ENCODE measurements around the gene TTC23L.

The TTC23L gene

DNA sequence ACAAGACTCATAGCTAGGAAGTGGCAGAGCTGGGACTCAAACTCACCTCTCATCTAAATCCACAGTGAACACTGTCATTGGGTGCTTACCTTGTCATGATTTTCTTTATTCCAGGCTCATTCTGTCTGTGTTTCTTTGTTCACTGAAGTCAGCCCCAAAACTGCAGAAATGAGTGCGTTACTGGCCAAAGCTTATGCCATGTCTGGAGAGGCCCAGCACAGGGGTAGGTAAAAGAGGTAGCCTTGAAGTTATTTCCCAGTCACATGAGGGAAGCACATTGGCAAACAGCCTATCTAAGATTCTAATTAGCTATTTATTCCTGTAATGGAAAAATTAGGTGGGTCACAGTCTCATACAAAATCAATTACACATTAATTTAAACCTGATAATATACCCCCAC is 29.8 kb downstream of the TTC23L start:
- Histone ChIP-seq H3K4me3 (ENCODE audit: low read depth, low read length) (no peak overlapping the region), H3K27me3 (ENCODE audit: insufficient read depth, low read length) (no peaks in the 10 kb centered on the region), H2AFZ (ENCODE audit: low read length, unreplicated experiment) (no peak overlapping the region), H3K4me1 (ENCODE audit: control insufficient read depth, insufficient read depth, low read length, unreplicated experiment) (no peaks in the 10 kb centered on the region), H3K36me3 (ENCODE audit: insufficient read depth, low read length) (no peaks in the 10 kb centered on the region), H3K79me2 (ENCODE audit: control insufficient read depth, insufficient read depth, low read length, unreplicated experiment) (no peaks in the 10 kb centered on the region), H3K27ac (ENCODE audit: low read depth, low read length) (no peak overlapping the region)

DNA sequence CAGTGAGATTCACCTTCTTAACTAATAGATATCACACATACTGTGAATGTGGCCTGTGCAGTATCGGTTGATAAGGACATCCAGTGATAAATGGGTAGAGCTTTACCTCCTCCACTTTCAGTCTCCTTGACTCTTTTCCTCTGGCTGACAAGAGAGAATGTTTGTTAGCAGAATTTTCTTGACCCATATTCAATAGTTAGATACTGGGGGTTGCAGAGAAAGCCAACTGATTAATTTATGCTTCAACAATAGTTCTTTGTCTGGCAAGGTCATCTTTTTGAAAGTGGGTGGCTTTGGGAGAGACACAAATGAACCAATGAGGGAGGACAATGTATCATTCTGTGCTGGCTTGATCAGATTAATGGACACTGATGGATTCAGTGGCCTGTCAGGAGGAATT is 30.3 kb downstream of the TTC23L start:
- no peaks in the 10 kb centered on the region for H3K4me1 ChIP-seq (ENCODE audit: control insufficient read depth, insufficient read depth, low read length, unreplicated experiment)
- no peaks in the 10 kb centered on the region for H3K36me3 ChIP-seq (ENCODE audit: insufficient read depth, low read length)
- no peaks in the 10 kb centered on the region for H3K27me3 ChIP-seq (ENCODE audit: insufficient read depth, low read length)
- no peak overlapping the region for H3K4me3 ChIP-seq (ENCODE audit: low read depth, low read length)
- H2AFZ ChIP-seq (ENCODE audit: low read length, unreplicated experiment): no peak overlapping the region
- H3K79me2 ChIP-seq (ENCODE audit: control insufficient read depth, insufficient read depth, low read length, unreplicated experiment): no peaks in the 10 kb centered on the region
- no peak overlapping the region for H3K27ac ChIP-seq (ENCODE audit: low read depth, low read length)

DNA sequence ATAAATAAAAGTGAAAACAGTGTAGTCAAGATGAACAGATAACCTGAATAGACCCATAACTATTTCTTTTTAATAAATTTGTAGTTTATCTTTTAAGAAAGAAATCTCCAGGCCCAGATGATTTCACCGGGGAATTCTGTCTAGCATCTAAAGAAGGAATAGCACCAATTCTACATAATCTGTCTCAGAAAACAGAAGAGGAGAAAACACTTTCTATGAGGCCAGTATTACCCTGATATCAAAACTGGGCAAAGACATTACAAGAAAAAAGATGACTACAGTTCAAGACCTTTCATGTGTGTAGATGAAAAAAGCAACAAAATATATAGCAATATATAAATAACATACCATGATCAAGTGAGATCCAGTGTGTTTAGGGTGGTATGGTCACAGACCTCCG is 31.4 kb downstream of the TTC23L start:
- no peaks in the 10 kb centered on the region for H3K36me3 ChIP-seq (ENCODE audit: insufficient read depth, low read length)
- H3K79me2 ChIP-seq (ENCODE audit: control insufficient read depth, insufficient read depth, low read length, unreplicated experiment): no peaks in the 10 kb centered on the region
- H2AFZ ChIP-seq (ENCODE audit: low read length, unreplicated experiment): no peak overlapping the region
- no peak overlapping the region for H3K27ac ChIP-seq (ENCODE audit: low read depth, low read length)
- H3K4me1 ChIP-seq (ENCODE audit: control insufficient read depth, insufficient read depth, low read length, unreplicated experiment): no peaks in the 10 kb centered on the region
- no peak overlapping the region for H3K4me3 ChIP-seq (ENCODE audit: low read depth, low read length)
- H3K27me3 ChIP-seq (ENCODE audit: insufficient read depth, low read length): no peaks in the 10 kb centered on the region

DNA sequence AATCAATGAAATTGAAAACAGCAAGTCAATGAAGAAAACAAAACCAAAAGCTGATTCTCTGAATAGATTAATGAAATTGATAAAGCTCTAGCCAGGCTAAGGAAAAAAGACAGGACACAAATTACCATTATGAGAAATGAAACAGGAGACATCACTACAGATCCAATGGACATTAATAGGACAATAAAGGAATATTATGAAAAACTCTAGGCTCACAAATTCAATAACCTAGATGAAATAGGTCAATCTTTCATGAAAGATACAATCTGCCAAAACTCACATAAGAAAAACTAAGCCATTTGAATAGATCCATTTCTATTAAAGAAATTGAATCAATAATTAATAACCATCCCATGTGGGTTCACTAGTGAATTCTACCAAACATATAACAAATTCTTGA is 37.3 kb downstream of the TTC23L start:
- Histone ChIP-seq H3K27ac (ENCODE audit: low read depth, low read length) (no peak overlapping the region), H3K27me3 (ENCODE audit: insufficient read depth, low read length) (no peaks in the 10 kb centered on the region), H2AFZ (ENCODE audit: low read length, unreplicated experiment) (no peak overlapping the region), H3K36me3 (ENCODE audit: insufficient read depth, low read length) (no peaks in the 10 kb centered on the region), H3K4me3 (ENCODE audit: low read depth, low read length) (no peak overlapping the region), H3K4me1 (ENCODE audit: control insufficient read depth, insufficient read depth, low read length, unreplicated experiment) (no peaks in the 10 kb centered on the region), H3K79me2 (ENCODE audit: control insufficient read depth, insufficient read depth, low read length, unreplicated experiment) (no peaks in the 10 kb centered on the region)

DNA sequence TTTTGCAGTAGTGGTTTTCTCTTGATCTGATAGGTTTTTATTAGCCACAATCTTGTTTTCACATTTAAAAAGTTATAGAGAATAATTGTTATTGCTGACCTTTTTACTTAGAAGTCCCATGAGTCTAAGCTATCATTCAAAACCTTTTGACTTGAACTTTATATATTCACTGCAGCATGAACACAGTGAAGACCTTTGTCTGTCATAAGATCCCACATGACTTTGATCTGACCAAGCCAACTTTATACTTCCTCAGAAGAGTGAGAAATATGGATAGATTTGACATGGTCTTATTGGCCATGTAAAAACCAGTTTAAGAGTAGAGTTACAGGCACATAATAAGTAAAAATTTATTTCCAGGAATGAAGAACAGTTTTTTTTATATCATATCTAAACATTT is 42.3 kb downstream of the TTC23L start:
- Histone ChIP-seq H3K36me3 (ENCODE audit: insufficient read depth, low read length) (no peaks in the 10 kb centered on the region), H3K27ac (ENCODE audit: low read depth, low read length) (no peak overlapping the region), H3K4me3 (ENCODE audit: low read depth, low read length) (no peak overlapping the region), H3K4me1 (ENCODE audit: control insufficient read depth, insufficient read depth, low read length, unreplicated experiment) (no peaks in the 10 kb centered on the region), H2AFZ (ENCODE audit: low read length, unreplicated experiment) (no peak overlapping the region), H3K27me3 (ENCODE audit: insufficient read depth, low read length) (no peaks in the 10 kb centered on the region), H3K79me2 (ENCODE audit: control insufficient read depth, insufficient read depth, low read length, unreplicated experiment) (no peaks in the 10 kb centered on the region)

GRCh38 chr5:34886392-34887119 is 47.6 kb downstream of the TTC23L start:
- no peak overlapping the region for H3K4me3 ChIP-seq (ENCODE audit: low read depth, low read length)
- H3K79me2 ChIP-seq (ENCODE audit: control insufficient read depth, insufficient read depth, low read length, unreplicated experiment): no peaks in the 10 kb centered on the region
- no peaks in the 10 kb centered on the region for H3K27me3 ChIP-seq (ENCODE audit: insufficient read depth, low read length)
- H3K36me3 ChIP-seq (ENCODE audit: insufficient read depth, low read length): no peaks in the 10 kb centered on the region
- H2AFZ ChIP-seq (ENCODE audit: low read length, unreplicated experiment): no peak overlapping the region
- no peak overlapping the region for H3K27ac ChIP-seq (ENCODE audit: low read depth, low read length)
- no peaks in the 10 kb centered on the region for H3K4me1 ChIP-seq (ENCODE audit: control insufficient read depth, insufficient read depth, low read length, unreplicated experiment)

- Histone ChIP-seq H3K4me1 (ENCODE audit: control insufficient read depth, insufficient read depth, low read length, unreplicated experiment) (peaks cover 5% of the 10 kb centered on the region), H3K27me3 (ENCODE audit: insufficient read depth, low read length) (no peaks in the 10 kb centered on the region), H3K36me3 (ENCODE audit: insufficient read depth, low read length) (no peaks in the 10 kb centered on the region), H3K27ac (ENCODE audit: low read depth, low read length) (no peak overlapping the region), H3K4me3 (ENCODE audit: low read depth, low read length) (no peak overlapping the region), H3K79me2 (ENCODE audit: control insufficient read depth, insufficient read depth, low read length, unreplicated experiment) (no peaks in the 10 kb centered on the region), H2AFZ (ENCODE audit: low read length, unreplicated experiment) (no peak overlapping the region)
Observed at GRCh38 chr5:34889394-34889793, 50.4 kb downstream of the TTC23L start.

DNA sequence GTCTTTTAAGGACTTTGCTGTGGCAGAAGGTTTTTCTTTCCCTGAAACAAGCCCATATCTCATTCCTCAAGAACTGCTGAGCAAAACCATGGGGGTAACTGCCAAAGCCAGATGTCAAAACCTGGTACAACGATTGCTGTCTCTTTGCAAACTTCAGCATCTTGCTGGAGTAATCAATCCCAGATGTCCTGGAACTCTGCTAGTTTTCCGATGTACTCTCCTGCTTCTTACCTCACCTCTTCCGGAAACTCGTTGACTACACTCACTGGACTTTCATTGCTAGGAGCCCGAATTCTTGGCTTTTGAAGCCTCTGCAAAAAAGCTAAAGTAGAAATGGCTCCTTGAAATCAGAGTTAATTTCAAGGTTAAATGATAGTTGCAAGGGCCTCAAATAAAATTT is 53.0 kb downstream of the TTC23L start:
- no peak overlapping the region for H2AFZ ChIP-seq (ENCODE audit: low read length, unreplicated experiment)
- no peaks in the 10 kb centered on the region for H3K36me3 ChIP-seq (ENCODE audit: insufficient read depth, low read length)
- no peak overlapping the region for H3K4me3 ChIP-seq (ENCODE audit: low read depth, low read length)
- H3K27ac ChIP-seq (ENCODE audit: low read depth, low read length): no peak overlapping the region
- peaks cover 5% of the 10 kb centered on the region for H3K4me1 ChIP-seq (ENCODE audit: control insufficient read depth, insufficient read depth, low read length, unreplicated experiment)
- no peaks in the 10 kb centered on the region for H3K79me2 ChIP-seq (ENCODE audit: control insufficient read depth, insufficient read depth, low read length, unreplicated experiment)
- H3K27me3 ChIP-seq (ENCODE audit: insufficient read depth, low read length): no peaks in the 10 kb centered on the region

GRCh38 chr5:34892414-34892813 is 53.5 kb downstream of the TTC23L start:
- Histone ChIP-seq H3K36me3 (ENCODE audit: insufficient read depth, low read length) (no peaks in the 10 kb centered on the region), H2AFZ (ENCODE audit: low read length, unreplicated experiment) (no peak overlapping the region), H3K27me3 (ENCODE audit: insufficient read depth, low read length) (no peaks in the 10 kb centered on the region), H3K27ac (ENCODE audit: low read depth, low read length) (no peak overlapping the region), H3K4me3 (ENCODE audit: low read depth, low read length) (no peak overlapping the region), H3K4me1 (ENCODE audit: control insufficient read depth, insufficient read depth, low read length, unreplicated experiment) (peaks cover 5% of the 10 kb centered on the region), H3K79me2 (ENCODE audit: control insufficient read depth, insufficient read depth, low read length, unreplicated experiment) (no peaks in the 10 kb centered on the region)

- peaks cover 5% of the 10 kb centered on the region for H3K4me1 ChIP-seq (ENCODE audit: control insufficient read depth, insufficient read depth, low read length, unreplicated experiment)
- H3K79me2 ChIP-seq (ENCODE audit: control insufficient read depth, insufficient read depth, low read length, unreplicated experiment): no peaks in the 10 kb centered on the region
- no peaks in the 10 kb centered on the region for H3K36me3 ChIP-seq (ENCODE audit: insufficient read depth, low read length)
- H3K27me3 ChIP-seq (ENCODE audit: insufficient read depth, low read length): no peaks in the 10 kb centered on the region
- no peak overlapping the region for H2AFZ ChIP-seq (ENCODE audit: low read length, unreplicated experiment)
- H3K4me3 ChIP-seq (ENCODE audit: low read depth, low read length): no peak overlapping the region
- no peak overlapping the region for H3K27ac ChIP-seq (ENCODE audit: low read depth, low read length)
Observed at GRCh38 chr5:34894716-34895115, 55.8 kb downstream of the TTC23L start.

GRCh38 chr5:34895641-34896419 is 56.9 kb downstream of the TTC23L start:
- Histone ChIP-seq H3K79me2 (ENCODE audit: control insufficient read depth, insufficient read depth, low read length, unreplicated experiment) (no peaks in the 10 kb centered on the region), H3K36me3 (ENCODE audit: insufficient read depth, low read length) (no peaks in the 10 kb centered on the region), H3K27ac (ENCODE audit: low read depth, low read length) (no peak overlapping the region), H3K4me3 (ENCODE audit: low read depth, low read length) (no peak overlapping the region), H2AFZ (ENCODE audit: low read length, unreplicated experiment) (no peak overlapping the region), H3K27me3 (ENCODE audit: insufficient read depth, low read length) (no peaks in the 10 kb centered on the region), H3K4me1 (ENCODE audit: control insufficient read depth, insufficient read depth, low read length, unreplicated experiment) (peaks cover 5% of the 10 kb centered on the region)

All from ACC112 (cell line).